ELF-1 (cell line): ENCODE data around the gene MOGAT2.

Experiments
- DNase-seq: peaks from one replicate; pipeline ENCODE4 v3.0.0-alpha.2; 2016; ENCODE audit warnings: low read depth, low spot score

The MOGAT2 gene

GRCh38 chr11:75779960-75780359, 62.3 kb downstream of the MOGAT2 start:
- DNase-seq: no peak

DNA sequence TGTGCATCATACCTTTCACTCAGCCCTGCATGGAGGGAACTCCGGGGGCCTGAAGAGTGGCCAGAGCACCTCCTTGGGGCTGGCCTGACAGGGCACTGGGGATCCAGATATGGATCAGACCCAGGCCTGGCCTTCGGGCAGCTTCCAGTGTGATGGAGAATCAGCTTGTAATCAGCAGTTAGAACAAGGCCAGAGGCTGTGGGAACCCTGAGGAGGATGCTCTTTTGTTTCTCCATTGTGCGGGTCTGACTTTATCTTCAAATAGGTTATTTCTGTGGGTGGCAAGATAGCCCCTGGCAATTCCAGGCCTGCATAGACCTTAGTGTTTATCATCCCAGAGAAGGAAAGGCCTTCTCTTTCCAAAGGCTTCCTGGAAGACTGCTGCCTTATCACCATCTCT, 63.2 kb downstream of the MOGAT2 start:
- DNase-seq: peak; percentile 80

- no peak for DNase-seq
Measured at GRCh38 chr11:75781296-75781695, 63.7 kb downstream of the MOGAT2 start.

DNA sequence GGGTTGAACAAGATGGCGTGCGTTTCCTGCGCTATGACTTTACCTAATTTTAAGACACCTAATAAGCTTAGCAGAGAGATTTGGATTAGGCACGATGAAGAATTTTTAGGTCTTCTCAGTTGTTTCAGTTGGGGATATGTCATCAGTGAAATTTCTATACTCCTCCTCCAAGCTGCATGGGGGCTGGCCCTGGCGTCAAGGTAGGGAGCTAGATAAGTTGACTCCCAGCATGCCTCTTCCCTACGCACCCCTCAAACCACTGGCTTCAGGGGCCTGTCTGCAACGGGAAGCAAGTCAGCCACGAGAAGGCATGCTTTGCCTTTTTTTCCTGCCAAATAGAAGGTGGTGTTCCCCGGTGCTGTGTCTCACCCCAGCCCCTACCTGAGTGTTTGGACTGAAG, 64.2 kb downstream of the MOGAT2 start:
- no peak for DNase-seq
